Activated T-helper 9 cell treated with anti-CD3 and anti-CD28 coated beads, Interleukin-2, amount 50 U/mL, for 16 hours (primary cell): Measurements from ENCODE around the gene SRF.

Experiments
- DNase-seq: peaks from one replicate; pipeline ENCODE4 v3.0.0-alpha.2; 2020; ENCODE audit warnings: low read depth

The SRF gene

DNA sequence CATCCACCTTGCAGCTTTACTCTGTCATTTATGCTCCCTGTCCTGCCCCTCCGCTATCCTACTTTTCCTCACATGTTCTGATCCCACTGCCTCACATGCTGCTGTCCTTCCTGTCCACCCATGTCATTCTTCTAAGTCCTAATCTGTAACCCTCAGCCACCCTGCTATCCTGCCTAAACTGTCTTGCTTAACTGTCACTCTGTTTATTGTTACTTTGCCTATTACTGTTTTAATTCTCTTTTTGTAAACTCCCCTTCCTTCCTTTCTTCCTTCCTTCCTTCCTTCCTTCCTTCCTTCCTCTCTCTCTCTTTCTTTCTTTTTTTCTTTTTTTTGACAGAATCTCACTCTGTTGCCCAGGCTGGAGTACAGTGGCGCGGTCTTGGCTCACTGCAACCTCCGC lies 12.4 kb downstream of the SRF start:
- no peak for DNase-seq

- no peak for DNase-seq
These were observed 13.4 kb downstream of the SRF start for GRCh38 chr6:43184268-43184985.

DNA sequence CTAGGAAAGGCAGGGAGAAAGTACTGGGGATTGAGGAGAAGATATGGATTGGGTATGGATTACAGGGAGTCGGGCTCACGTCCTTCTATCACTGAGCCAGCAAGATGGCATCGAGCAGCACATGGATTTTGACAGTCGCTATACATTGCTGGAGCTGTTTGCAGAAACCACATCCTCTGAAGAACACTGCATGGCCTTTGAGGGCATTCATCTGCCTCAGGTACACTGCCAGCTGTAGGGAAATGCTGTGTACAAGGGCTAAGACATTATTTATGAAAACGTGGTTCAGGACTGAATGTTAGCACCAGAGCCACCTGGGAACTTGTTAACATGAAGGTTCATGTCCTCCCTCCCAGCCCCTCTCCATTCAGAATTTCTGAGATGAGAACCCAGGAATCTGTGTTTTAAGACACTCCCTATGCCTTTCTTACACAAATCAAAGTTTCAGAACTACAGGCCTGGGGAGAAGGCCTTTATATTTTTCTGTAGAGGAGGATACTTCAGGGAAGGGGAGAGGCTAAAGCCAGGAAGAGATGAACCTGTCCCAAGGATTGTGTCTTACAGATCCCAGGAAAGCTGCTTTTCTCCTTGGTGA lies 14.4 kb downstream of the SRF start:
- DNase-seq, result no peak

DNA sequence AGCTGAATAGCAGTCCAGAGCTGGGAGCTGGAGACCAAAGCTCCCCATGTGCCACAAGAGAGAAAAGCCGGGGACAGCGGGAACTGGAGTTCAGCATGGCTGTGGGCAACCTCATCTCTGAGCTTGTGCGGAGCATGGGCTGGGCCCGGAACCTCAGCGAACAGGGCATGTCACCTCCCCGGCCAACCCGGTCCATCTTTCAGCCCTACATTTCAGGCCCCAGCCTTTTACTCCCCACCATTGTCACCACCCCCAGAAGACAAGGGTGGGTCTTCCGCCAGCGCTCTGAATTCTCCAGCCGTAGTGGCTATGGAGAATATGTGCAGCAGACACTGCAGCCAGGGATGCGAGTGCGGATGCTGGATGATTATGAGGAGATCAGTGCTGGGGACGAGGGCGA lies 14.9 kb downstream of the SRF start:
- DNase-seq, result no peak

GRCh38 chr6:43186706-43187105 lies 15.6 kb downstream of the SRF start:
- no peak for DNase-seq

DNA sequence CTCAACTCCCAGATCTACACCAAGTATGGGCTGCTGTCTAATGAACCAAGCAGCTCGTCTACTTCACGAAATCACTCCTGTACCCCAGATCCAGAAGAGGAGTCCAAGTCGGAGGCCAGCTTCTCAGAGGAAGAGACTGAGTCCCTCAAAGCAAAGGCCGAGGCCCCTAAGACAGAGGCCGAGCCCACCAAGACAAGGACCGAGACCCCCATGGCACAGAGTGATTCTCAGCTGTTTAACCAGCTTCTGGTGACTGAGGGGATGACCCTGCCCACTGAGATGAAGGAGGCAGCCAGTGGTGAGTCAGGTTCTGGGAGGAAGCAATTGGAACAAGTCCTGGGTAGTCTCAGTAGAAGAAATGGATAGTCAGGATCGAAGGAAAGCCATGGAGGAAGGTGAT lies 16.8 kb downstream of the SRF start:
- no peak for DNase-seq

DNA sequence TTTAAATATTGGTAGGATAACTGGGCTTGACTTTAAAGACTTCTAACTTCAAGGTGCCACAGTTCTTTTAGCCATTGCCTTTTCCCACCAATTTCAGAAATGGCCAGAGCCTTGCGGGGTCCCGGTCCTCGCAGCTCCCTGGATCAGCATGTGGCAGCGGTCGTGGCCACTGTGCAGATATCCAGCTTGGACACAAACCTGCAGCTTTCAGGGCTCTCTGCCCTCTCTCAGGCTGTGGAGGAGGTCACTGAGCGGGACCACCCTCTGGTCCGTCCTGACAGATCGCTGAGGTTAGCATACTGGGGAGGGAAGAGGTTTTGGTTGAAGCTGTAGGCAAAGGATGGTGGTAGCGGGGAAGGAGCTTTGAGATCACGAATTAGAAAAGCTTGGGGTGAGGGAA lies 17.4 kb downstream of the SRF start:
- no peak for DNase-seq

DNA sequence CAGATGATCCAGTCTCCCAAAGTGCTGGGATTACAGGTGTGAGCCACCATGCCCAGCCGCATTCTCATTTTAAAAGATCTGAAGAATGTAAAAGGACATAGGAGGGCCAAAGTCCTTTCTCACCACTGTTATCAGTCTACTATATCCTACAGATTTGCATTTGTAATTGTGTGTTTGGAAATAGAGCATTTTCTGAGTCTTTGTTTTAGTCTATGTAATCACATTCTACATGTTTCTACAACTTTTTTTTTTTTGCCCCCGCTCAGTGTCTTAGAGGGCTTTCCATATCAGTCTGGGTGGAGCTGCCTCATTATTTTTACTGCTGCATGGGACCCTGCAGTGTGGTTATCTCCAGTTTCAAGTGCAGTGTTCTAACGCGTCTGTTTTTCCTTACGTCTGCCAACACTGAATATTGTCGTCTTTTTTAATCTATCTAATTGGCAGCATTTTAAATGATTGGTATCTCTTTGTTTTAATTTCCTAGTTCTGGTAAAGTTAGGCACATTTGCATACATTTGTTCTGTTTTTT lies 18.8 kb downstream of the SRF start:
- DNase-seq, result no peak

DNA sequence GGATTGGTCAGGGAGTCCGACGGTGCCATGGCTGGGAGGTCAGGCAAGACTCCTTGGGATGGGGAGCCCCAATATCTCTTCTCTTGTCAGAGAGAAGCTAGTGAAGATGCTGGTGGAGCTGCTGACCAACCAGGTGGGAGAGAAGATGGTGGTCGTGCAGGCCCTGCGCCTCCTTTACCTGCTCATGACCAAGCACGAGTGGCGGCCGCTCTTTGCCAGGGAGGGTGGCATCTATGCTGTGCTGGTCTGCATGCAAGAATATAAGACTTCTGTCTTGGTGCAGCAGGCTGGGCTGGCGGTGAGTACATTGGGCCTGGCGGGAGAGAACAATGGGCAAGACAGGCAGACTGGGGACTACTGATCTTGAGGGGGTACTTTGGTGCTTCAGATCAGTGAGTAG lies 21.8 kb downstream of the SRF start:
- DNase-seq, result no peak

DNA sequence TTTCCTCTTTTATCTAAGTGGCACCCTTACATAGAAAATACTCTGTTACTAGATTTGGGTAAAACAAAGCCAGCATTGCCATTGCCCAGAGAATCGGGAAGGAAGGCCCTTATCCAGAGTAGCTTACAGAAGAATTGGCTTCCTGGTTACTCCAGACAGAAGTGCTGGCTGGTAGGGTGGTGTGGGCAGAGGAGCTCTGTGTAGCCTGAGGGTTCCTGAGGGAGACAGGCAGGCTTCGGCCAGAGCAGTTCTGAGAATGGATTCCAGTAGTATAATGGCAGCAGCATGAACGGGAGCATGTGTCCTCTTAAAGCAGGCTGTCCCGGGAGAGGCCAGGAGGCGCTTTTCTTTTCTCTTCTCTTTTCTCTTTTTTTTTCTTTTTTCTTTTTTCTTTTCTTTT lies 22.9 kb downstream of the SRF start:
- DNase-seq, result no peak

GRCh38 chr6:43196337-43196736 lies 25.3 kb downstream of the SRF start:
- no peak for DNase-seq

DNA sequence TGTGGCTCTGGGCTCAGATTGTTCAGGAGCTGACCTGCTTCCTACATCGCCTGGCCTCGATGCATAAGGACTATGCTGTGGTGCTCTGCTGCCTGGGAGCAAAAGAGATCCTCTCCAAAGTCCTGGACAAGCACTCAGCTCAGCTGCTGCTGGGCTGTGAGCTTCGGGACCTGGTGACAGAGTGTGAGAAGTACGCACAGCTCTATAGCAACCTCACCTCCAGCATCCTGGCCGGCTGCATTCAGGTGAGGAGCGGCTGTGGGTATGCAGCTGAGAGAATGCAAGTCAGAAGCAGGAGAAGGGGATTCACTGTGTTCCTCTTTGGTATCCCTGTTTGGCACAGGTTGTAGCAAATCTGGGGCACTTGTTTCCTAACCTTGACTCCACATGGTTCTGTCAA lies 28.8 kb downstream of the SRF start:
- DNase-seq, result no peak

DNA sequence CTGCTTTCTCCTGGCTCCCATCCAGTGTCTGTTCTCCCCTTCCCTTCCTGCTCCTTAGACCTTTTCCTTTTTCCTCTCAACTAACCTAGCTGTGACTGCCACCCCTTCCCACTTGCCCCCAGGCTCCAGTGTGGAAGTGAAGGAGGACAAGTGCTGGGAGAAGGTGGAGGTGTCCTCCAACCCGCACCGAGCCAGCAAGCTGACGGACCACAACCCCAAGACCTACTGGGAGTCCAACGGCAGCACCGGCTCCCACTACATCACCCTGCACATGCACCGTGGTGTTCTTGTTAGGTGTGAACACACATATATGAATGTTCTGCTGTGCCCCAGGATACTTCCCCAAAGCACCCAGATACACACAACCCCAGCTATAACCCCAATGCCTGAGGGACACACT lies 29.5 kb downstream of the SRF start:
- no peak for DNase-seq

- DNase-seq, result no peak
These were observed 31.4 kb downstream of the SRF start for GRCh38 chr6:43202451-43202850.

- DNase-seq, result no peak
These were observed 32.1 kb downstream of the SRF start for GRCh38 chr6:43203029-43203717.

DNA sequence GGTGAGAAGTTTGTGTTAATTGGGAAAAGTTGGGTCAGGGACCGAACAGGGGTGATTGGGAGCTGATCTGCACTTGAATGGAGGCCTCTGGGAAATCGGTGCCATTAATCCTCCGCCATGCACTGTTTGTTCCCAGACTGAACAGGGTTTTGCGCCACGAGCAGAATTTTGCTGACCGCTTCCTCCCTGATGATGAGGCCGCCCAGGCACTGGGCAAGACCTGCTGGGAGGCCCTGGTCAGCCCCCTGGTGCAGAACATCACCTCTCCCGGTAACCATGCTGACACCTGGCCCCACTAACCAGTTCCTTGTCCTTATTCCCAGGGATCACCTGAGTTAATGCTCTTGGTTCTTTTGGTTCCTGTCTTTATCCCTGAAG lies 32.6 kb downstream of the SRF start:
- no peak for DNase-seq

DNA sequence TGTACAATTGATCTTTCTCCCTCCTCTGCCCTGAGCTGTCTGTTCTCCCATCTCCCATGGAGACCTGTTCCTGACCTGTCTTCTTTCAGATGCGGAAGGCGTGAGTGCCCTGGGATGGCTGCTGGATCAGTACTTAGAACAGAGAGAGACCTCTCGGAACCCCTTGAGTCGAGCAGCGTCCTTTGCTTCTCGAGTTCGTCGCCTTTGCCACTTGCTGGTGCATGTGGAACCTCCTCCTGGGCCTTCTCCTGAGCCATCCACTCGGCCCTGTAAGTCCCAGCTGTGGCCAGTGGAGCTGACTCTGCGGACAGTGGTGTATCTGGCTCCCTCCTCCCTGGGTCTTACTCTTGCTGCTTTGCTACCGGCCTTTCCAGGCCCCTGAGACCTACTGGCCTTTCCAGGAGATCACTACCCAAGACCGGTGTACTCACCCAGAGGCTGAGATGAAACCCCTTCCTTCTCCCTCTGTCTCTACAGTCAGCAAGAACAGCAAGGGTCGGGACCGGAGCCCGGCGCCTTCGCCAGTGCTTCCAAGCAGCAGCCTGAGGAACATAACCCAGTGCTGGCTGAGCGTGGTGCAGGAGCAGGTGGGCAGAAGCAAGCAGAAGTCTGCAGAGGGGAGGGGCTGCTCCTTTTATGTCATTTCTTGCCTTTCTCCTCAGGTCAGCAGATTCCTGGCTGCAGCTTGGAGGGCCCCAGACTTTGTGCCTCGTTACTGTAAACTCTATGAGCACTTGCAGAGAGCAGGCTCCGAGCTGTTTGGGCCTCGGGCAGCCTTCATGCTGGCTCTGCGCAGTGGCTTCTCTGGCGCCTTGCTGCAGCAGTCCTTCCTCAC lies 33.4 kb downstream of the SRF start:
- no peak for DNase-seq

DNA sequence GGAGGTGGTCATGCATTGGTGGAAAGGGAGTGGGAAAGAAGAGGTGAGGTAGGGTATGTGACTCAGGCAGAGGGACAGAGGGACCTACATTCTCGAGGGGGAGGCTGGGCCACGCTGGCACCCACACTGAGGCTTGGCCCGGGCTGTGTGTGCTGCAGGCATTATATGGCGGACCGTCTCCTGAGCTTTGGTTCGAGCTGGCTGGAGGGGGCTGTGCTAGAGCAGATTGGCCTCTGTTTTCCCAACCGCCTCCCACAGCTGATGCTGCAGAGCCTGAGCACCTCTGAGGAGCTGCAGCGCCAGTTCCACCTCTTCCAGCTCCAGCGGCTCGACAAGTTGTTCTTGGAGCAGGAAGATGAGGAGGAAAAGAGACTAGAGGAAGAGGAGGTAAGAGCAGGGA lies 34.8 kb downstream of the SRF start:
- no peak for DNase-seq

DNA sequence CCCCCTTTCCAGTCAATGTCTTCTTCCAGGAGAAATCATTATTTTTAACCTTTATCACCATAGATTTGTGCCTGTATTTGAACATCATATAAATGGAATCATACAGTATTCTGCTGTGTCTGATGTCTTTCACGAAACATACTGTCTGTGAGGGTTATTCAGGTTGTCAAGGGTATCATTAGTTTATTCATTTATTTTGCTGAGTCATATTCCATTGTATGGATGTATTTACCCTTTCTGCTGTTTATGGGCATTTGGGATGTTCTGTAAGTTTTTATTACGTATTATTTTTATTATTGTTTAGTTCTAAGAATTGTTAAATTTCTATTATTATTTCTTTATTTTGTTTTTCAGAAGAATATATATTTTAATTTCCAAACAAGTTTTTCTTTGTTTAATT lies 36.2 kb downstream of the SRF start:
- DNase-seq, result no peak

DNA sequence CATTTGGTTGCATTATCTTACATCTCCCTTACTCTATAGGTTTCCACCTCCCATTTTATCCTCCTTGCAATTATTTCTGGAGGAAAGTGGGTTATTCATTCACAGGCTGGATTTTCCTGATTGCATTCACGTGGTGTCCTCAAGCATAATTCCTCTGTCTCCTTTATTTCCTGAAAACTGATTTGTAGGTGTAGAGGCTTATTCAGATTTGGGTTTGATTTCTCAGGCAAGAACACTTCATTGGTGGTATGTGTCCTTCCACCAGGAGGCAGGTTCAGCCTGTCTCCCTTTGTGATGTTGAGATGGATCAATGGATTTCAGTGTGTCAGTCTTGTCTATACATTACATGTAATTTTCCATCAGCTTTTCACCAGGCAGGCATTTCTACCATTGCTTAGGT lies 40.9 kb downstream of the SRF start:
- DNase-seq, result no peak

- no peak for DNase-seq
These were observed 42.4 kb downstream of the SRF start for GRCh38 chr6:43213431-43213830.

DNA sequence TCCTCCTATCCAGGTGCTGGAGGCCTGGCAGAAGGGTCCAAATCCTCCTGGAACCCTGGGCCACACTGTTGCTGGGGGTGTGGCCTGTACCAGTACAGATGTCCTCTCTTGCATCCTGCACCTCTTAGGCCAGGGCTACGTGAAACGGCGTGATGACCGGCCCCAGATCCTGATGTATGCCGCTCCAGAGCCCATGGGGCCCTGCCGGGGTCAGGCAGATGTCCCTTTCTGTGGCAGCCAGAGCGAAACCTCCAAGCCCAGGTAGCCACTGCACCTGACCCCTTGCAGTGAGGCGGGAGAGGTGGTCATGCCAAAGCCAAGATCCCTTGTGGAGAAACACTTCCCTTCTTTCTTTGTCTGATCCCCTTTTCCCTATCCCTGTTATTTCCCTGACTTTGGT lies 44.0 kb downstream of the SRF start:
- DNase-seq, result no peak

DNA sequence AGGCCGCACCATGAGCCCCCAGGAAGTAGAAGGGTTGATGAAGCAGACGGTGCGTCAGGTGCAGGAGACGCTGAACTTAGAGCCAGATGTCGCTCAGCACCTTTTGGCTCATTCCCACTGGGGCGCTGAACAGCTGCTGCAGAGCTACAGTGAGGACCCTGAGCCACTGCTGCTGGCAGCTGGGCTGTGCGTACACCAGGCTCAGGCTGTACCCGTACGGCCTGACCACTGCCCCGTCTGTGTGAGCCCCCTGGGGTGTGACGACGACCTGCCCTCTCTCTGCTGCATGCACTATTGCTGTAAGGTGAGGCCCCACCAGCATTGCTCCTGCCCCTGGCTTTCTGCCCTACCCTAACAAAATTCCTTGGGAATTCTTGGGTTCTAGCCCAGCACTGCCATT lies 45.1 kb downstream of the SRF start:
- no peak for DNase-seq
